T-helper 2 cell treated with Interferon-gamma antibody and Interleukin-4, amounts not matched to agents 100 ng/mL and 5 ng/mL, for 36 hours (primary cell): Measurements from ENCODE around the gene THY1. TPM values are rescaled to one million over a fixed set of nuclear protein-coding genes. Genes with fewer than 3 reads are reported as not detected.

Experiments used
- intact Hi-C: fragments of 100-400 bp; cut with micrococcal nuclease; formaldehyde crosslinking; loops from one replicate; pipeline ENCODE4 v1.15.1; 2023
- total RNA-seq: library from RNA; stranded (reverse); gene quantifications from 2 replicates; pipeline ENCODE4 v1.2.3, GENCODE V29; 2022

The THY1 gene
- total RNA-seq, 1 donor from 2014 or later = 10.3 TPM

- intact Hi-C loops = no loop called here
These were observed 52.4 kb downstream of the THY1 start for GRCh38 chr11:119370486-119371046.

- intact Hi-C loops = loop anchor here (10.0 kb wide), 1 partner anchor 355 kb away; the partner anchor contains the start of gene NECTIN1
These were observed 53.6 kb downstream of the THY1 start for GRCh38 chr11:119369132-119369925.

GRCh38 chr11:119368121-119369034, 54.6 kb downstream of the THY1 start:
- intact Hi-C loops = loop anchor here (10.0 kb wide), 1 partner anchor 356 kb away; the partner anchor contains the start of gene NECTIN1

- intact Hi-C loops = loop anchor here (10.0 kb wide), 1 partner anchor 357 kb away; the partner anchor contains the start of gene NECTIN1
These were observed 55.3 kb downstream of the THY1 start for GRCh38 chr11:119367661-119368120.

Other genes with a start within 250 kb of the THY1 start
- gene NHERF4, start 237.7 kb downstream of the THY1 start, total RNA-seq = 0.14 and 0.23 TPM in 2 replicates
- gene CBL, start 216.8 kb downstream of the THY1 start, total RNA-seq = 41.1 and 43.4 TPM in 2 replicates
- gene MCAM, start 106.0 kb downstream of the THY1 start, total RNA-seq = 2.0 and 2.5 TPM in 2 replicates
- gene RNF26, start 88.6 kb downstream of the THY1 start, total RNA-seq = 33.0 and 34.3 TPM in 2 replicates
- gene C1QTNF5, start 82.3 kb downstream of the THY1 start, total RNA-seq = not detected in 2 replicates
- not detected in 2 replicates for gene MFRP, start 76.5 kb downstream of the THY1 start, total RNA-seq
- 0.41 and 0.57 TPM in 2 replicates for gene USP2, start 41.5 kb downstream of the THY1 start, total RNA-seq